ENCODE measurements around the gene UNK.

UNK gene

GRCh38 chr17:75822119-75822799 is 37.7 kb downstream of the UNK start:
- no peak for DNase-seq (ENCODE audit: low read depth)

GRCh38 chr17:75822800-75823166 is 38.2 kb downstream of the UNK start:
- no peak for DNase-seq (ENCODE audit: low read depth)

GRCh38 chr17:75823257-75824041 is 38.8 kb downstream of the UNK start:
- no peak for DNase-seq (ENCODE audit: low read depth)

- no peak for DNase-seq (ENCODE audit: low read depth)
These were observed 39.5 kb downstream of the UNK start for GRCh38 chr17:75824050-75824552.

GRCh38 chr17:75824666-75825065 is 40.1 kb downstream of the UNK start:
- DNase-seq (ENCODE audit: low read depth), result no peak

GRCh38 chr17:75825149-75825552 is 40.5 kb downstream of the UNK start:
- no peak for DNase-seq (ENCODE audit: low read depth)

GRCh38 chr17:75825748-75826370 is 41.3 kb downstream of the UNK start:
- no peak for DNase-seq (ENCODE audit: low read depth)

- no peak for DNase-seq (ENCODE audit: low read depth)
These were observed 42.1 kb downstream of the UNK start for GRCh38 chr17:75826561-75827307.

GRCh38 chr17:75827308-75828075 is 42.9 kb downstream of the UNK start:
- DNase-seq (ENCODE audit: low read depth), result no peak

- no peak for DNase-seq (ENCODE audit: low read depth)
These were observed 43.4 kb downstream of the UNK start for GRCh38 chr17:75828076-75828400.

GRCh38 chr17:75828741-75829140 is 44.1 kb downstream of the UNK start:
- no peak for DNase-seq (ENCODE audit: low read depth)

- no peak for DNase-seq (ENCODE audit: low read depth)
These were observed 45.1 kb downstream of the UNK start for GRCh38 chr17:75829747-75830146.

GRCh38 chr17:75830164-75831031 is 45.8 kb downstream of the UNK start:
- no peak for DNase-seq (ENCODE audit: low read depth)

- no peak for DNase-seq (ENCODE audit: low read depth)
These were observed 46.5 kb downstream of the UNK start for GRCh38 chr17:75831032-75831571.

GRCh38 chr17:75832164-75832651 is 47.6 kb downstream of the UNK start:
- no peak for DNase-seq (ENCODE audit: low read depth)

GRCh38 chr17:75832652-75833400 is 48.2 kb downstream of the UNK start:
- DNase-seq (ENCODE audit: low read depth), result no peak

- no peak for DNase-seq (ENCODE audit: low read depth)
These were observed 49.8 kb downstream of the UNK start for GRCh38 chr17:75834279-75834920.

GRCh38 chr17:75834928-75835653 is 50.5 kb downstream of the UNK start:
- no peak for DNase-seq (ENCODE audit: low read depth)
